ENCODE data around the gene HBZ. TPM values are rescaled to one million over a fixed set of nuclear protein-coding genes. Genes with fewer than 3 reads are reported as not detected.

HBZ gene
- total and polyA plus RNA-seq, 3 donors from 2014 or later: 1.1 to 9.0 (median 3.7) TPM

- TF ChIP-seq CTCF (IDR thresholded peaks at IDR 0.05) (no peak), POLR2A (IDR thresholded peaks at IDR 0.05) (no peak)
- Histone ChIP-seq H3K27ac (no peak overlapping the region), H3K36me3 (ENCODE audit: low read depth, missing control alignments) (no peaks in the 10 kb centered on the region), H3K4me1 (no peaks in the 10 kb centered on the region), H3K27me3 (no peaks in the 10 kb centered on the region), H3K9me3 (no peaks in the 10 kb centered on the region), H3K4me3 (no peak overlapping the region)
- WGBS, 2 donors: 89 to 92% methylated on average over 15 of the region's 15 CpGs
- intact Hi-C loops (cut with DNase I; ENCODE audit: low total_unique reads): no loop called here
- DNase-seq: no peak
These were observed 21.8 kb upstream of the HBZ start for GRCh38 chr16:130533-131173.

GRCh38 chr16:132120-132519 lies 20.3 kb upstream of the HBZ start:
- H3K27me3 ChIP-seq: no peaks in the 10 kb centered on the region
- no peak for TF ChIP-seq CTCF (IDR thresholded peaks at IDR 0.05)
- no peak for TF ChIP-seq POLR2A (IDR thresholded peaks at IDR 0.05)
- H3K4me3 ChIP-seq: no peak overlapping the region
- H3K27ac ChIP-seq: no peak overlapping the region
- no peaks in the 10 kb centered on the region for H3K4me1 ChIP-seq
- H3K9me3 ChIP-seq: no peaks in the 10 kb centered on the region
- H3K36me3 ChIP-seq (ENCODE audit: low read depth, missing control alignments): no peaks in the 10 kb centered on the region
- intact Hi-C loops (cut with DNase I; ENCODE audit: low total_unique reads): no loop called here
- 91 to 93% methylated on average over 7 of the region's 7 CpGs for WGBS, 2 donors
- no peak for DNase-seq

GRCh38 chr16:133716-134115 lies 18.7 kb upstream of the HBZ start:
- Histone ChIP-seq H3K9me3 (no peaks in the 10 kb centered on the region), H3K4me1 (peaks cover 6% of the 10 kb centered on the region), H3K36me3 (ENCODE audit: low read depth, missing control alignments) (no peaks in the 10 kb centered on the region), H3K27ac (no peak overlapping the region), H3K4me3 (no peak overlapping the region), H3K27me3 (no peaks in the 10 kb centered on the region)
- intact Hi-C loops (cut with DNase I; ENCODE audit: low total_unique reads): no loop called here
- TF ChIP-seq POLR2A (IDR thresholded peaks at IDR 0.05): no peak
- no peak for TF ChIP-seq CTCF (IDR thresholded peaks at IDR 0.05)
- no peak for DNase-seq
- 85 to 89% methylated on average over 2 of the region's 2 CpGs for WGBS, 2 donors

- no peak for TF ChIP-seq CTCF (IDR thresholded peaks at IDR 0.05)
- no peak for TF ChIP-seq POLR2A (IDR thresholded peaks at IDR 0.05)
- peak overlapping the region; percentile 55 to 82 for H3K27ac ChIP-seq
- H3K4me1 ChIP-seq: peaks cover 6% of the 10 kb centered on the region
- H3K36me3 ChIP-seq (ENCODE audit: low read depth, missing control alignments): no peaks in the 10 kb centered on the region
- H3K4me3 ChIP-seq: peak overlapping the region; percentile 80 to 91
- no peaks in the 10 kb centered on the region for H3K9me3 ChIP-seq
- intact Hi-C loops (cut with DNase I; ENCODE audit: low total_unique reads): no loop called here
- no peaks in the 10 kb centered on the region for H3K27me3 ChIP-seq
- 0% methylated on average over 16 to 26 of the region's 30 CpGs for WGBS, 2 donors
- peak; percentile 25 for DNase-seq
These were observed 14.4 kb upstream of the HBZ start for GRCh38 chr16:138049-138417.

- Histone ChIP-seq H3K27me3 (no peaks in the 10 kb centered on the region), H3K4me1 (peaks cover 6% of the 10 kb centered on the region), H3K9me3 (no peaks in the 10 kb centered on the region), H3K36me3 (ENCODE audit: low read depth, missing control alignments) (no peaks in the 10 kb centered on the region), H3K27ac (no peak overlapping the region), H3K4me3 (no peak overlapping the region)
- TF ChIP-seq CTCF (IDR thresholded peaks at IDR 0.05): no peak
- no peak for TF ChIP-seq POLR2A (IDR thresholded peaks at IDR 0.05)
- no peak for DNase-seq
- 27 to 48% methylated on average over 10 of the region's 10 CpGs for WGBS, 2 donors
- intact Hi-C loops (cut with DNase I; ENCODE audit: low total_unique reads): no loop called here
These were observed 12.1 kb upstream of the HBZ start for GRCh38 chr16:140175-140857.
